GM18505 (cell line): ENCODE results near the gene TCEA2.

Source experiments
- ATAC-seq: cut with Tn5 transposase; IDR thresholded peaks from one replicate; pipeline ENCODE4 v1.9.1; 2021; ENCODE audit not compliant: unreplicated experiment
- POLR2A ChIP-seq: IDR thresholded peaks from 4 replicates; pipeline ENCODE4 v1.6.1; 2011; ENCODE audit warnings: borderline replicate concordance; ENCODE audit not compliant: insufficient read depth, insufficient read length; ENCODE audit errors: extremely low read depth

The TCEA2 gene

GRCh38 chr20:64062596-64063388, at the start of gene TCEA2:
TCEA2 (plus strand) TSS chr20:64063198; CDS start chr20:64063313, 115 bp downstream.
- peak; percentile 63 for ATAC-seq
- TF ChIP-seq POLR2A, result peak; percentile 79

DNA sequence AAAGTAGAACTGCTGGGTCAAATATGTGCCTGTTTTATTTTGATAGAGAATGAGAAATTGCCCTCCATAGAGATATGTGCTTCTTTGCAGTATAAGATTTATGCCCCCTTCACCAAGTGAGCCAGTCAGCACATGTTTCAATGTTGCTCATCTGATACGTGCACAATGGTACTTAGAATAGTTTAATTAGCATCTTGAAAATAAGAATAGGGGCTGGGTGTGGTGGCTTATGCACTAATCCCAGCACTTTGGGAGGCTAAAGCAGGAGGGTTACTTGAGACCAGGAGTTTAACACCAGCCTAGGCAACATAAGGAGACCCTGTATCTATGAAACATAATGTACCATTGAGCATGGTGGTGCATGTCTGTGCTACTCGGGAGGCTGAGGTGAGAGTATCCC, 47.4 kb upstream of the TCEA2 start:
- no peak for ATAC-seq
- no peak for TF ChIP-seq POLR2A

DNA sequence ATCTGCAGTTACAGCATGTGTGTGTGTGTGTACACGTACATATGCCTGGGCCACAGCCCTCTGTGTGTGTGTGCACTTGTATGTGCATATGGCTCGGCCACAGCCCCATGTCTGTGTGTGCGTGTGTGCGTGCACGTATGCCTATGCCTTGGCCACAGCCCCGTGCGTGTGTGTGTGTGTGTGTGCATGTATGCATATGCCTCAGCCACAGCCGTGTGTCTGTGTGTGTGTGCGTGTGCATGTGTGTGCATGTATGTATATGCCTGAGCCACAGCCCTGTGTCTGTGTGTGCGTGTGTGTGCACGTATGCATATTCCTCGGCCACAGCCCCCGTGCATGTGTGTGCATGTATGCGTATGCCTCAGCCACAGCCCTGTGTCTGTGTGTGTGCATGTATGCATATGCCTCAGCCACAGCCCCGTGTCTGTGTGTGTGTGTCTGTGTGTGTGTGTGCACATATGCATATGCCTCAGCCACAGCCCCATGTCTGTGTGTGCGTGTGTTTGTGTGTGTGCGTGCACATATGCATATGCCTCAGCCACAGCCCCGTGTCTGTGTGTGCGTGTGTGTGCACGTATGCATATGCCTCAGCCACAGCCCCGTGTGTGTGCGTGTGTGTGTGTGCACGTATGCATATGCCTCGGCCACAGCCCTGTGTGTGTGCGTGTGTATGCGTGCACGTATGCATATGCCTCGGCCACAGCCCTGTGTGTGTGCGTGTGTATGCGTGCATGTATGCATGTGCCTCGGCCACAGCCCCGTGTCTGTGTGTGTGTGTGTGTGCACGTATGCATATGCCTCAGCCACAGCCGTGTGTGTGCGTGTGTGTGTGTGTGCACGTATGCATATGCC, 41.6 kb upstream of the TCEA2 start:
- no peak for TF ChIP-seq POLR2A

DNA sequence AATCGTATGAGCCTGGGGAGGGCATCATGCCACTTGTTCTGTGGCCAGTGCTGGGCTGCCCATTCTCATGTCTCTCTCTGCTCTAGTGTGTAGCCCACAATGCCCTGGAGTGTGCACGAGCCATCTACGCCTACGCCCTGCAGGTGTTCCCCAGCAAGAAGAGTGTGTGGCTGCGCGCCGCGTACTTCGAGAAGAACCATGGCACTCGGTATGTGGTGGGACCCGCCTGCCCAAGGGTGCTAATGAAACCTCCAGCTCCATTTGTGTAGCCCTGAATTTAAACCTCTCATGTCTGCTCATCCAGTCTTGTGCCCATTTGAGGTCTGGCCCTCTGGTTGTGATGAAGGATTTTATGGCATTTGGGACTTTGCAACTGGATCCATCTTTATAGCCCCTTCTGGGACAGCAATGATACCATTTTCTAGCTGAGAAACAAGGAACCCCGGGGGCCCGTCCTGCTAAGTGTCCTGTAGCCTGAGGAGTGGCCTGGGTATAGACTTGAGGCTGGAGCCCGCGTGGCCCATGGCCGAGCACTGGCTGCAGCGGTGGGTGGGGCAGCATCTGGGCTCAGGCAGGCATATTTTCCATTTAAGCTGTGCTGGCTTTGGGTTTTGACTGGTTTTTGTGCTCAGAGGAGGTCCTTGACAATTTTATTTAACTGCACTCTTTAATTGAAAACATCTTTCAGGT, 40.2 kb upstream of the TCEA2 start:
- no peak for TF ChIP-seq POLR2A
- no peak for ATAC-seq

More for the DNA sequence above, 41.6 kb upstream of the TCEA2 start:
- ATAC-seq, result no peak

GRCh38 chr20:64023361-64024140, 39.4 kb upstream of the TCEA2 start:
- ATAC-seq, result no peak
- TF ChIP-seq POLR2A, result no peak

DNA sequence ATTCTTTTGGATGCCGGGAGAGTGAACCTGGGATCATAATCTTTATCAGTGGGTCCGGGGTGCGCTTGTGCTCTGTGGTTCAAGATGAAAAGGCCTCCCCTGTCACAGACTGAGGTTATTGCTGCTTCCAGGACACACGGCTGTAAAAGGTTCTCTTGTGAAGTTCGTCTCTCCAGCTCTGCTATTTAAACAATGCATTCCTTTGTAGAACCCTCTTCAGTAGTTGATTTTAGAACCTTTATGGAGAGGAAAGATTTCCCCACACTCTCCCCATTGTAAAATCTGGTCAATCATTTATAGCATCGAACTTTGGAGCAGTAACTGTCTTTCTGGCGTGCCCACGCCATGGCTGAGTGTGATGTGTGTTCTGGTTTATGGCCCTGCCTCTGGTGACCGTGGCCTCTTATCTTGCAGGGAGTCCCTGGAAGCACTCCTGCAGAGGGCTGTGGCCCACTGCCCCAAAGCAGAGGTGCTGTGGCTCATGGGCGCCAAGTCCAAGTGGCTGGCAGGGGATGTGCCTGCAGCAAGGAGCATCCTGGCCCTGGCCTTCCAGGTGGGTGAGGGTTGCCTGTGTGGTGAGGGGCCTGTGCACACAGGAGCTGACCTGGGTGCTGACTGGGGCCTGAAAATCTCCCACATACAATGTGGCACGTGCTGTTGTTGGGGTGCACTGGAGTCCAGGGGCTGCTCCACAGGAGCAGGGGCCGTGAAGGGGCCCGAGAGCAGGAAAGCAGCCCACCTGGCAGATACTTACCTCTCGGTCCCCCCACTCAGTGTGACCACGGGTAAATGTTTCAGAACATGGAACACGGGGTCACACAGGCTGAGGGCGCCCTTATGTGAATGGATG, 38.6 kb upstream of the TCEA2 start:
- TF ChIP-seq POLR2A, result no peak
- no peak for ATAC-seq

- no peak for TF ChIP-seq POLR2A
- ATAC-seq, result no peak
Observed at GRCh38 chr20:64025101-64025825, 37.7 kb upstream of the TCEA2 start.

- no peak for ATAC-seq
- TF ChIP-seq POLR2A, result no peak
Observed at GRCh38 chr20:64025826-64026412, 37.1 kb upstream of the TCEA2 start.

GRCh38 chr20:64027981-64028685, 34.9 kb upstream of the TCEA2 start:
- no peak for TF ChIP-seq POLR2A

GRCh38 chr20:64029293-64030117, 33.5 kb upstream of the TCEA2 start:
- TF ChIP-seq POLR2A, result no peak
- no peak for ATAC-seq

More at GRCh38 chr20:64027981-64028685, 34.9 kb upstream of the TCEA2 start:
- ATAC-seq, result no peak
